ENCODE results near the gene RAB40C. TPM values are rescaled to one million over a fixed set of nuclear protein-coding genes. Genes with fewer than 3 reads are reported as not detected.

RAB40C gene
- total RNA-seq, 1 donor from 2014 or later = 6.0 TPM

GRCh38 chr16:616733-617586 is 27.1 kb downstream of the RAB40C start:
- H3K27ac ChIP-seq = no peak overlapping the region
- no peaks in the 10 kb centered on the region for H3K36me3 ChIP-seq
- DNase-seq (ENCODE audit: low spot score) = no peak
- H3K4me3 ChIP-seq = no peak overlapping the region
- no peak overlapping the region for H3K4me2 ChIP-seq
- peaks cover 14% of the 10 kb centered on the region for H3K4me1 Mint-ChIP-seq
- H3K4me1 ChIP-seq = no peaks in the 10 kb centered on the region
- no peak for TF ChIP-seq EZH2phosphoT487 (IDR thresholded peaks at IDR 0.05)
- no peak for TF ChIP-seq EZH2 (IDR thresholded peaks at IDR 0.05)
- no peak for TF ChIP-seq CTCF (IDR thresholded peaks at IDR 0.05)
- no peaks in the 10 kb centered on the region for H3K9me3 ChIP-seq (ENCODE audit: low read depth)
- H3K27me3 Mint-ChIP-seq (ENCODE audit: insufficient read depth, low read depth) = peaks cover 13% of the 10 kb centered on the region
- peaks cover 1% of the 10 kb centered on the region for H3F3A ChIP-seq (ENCODE audit: low read depth)
- H3K27me3 ChIP-seq = no peaks in the 10 kb centered on the region
- H2AFZ ChIP-seq (replicated peaks) = no peak overlapping the region
- H3K36me3 Mint-ChIP-seq = peaks cover 16% of the 10 kb centered on the region
- H3K9me3 Mint-ChIP-seq = peaks cover 9% of the 10 kb centered on the region
- no peak overlapping the region for H3K27ac Mint-ChIP-seq
- no peak overlapping the region for H3K9ac ChIP-seq
- H3K79me2 ChIP-seq (ENCODE audit: low read depth) = no peaks in the 10 kb centered on the region
- H4K20me1 ChIP-seq (ENCODE audit: low read depth) = peaks cover 11% of the 10 kb centered on the region
- no peak overlapping the region for H3K4me3 Mint-ChIP-seq

- Histone ChIP-seq H4K20me1 (ENCODE audit: low read depth) (peaks cover 13% of the 10 kb centered on the region), H3K27me3 (no peaks in the 10 kb centered on the region), H3K4me1 (no peaks in the 10 kb centered on the region), H2AFZ (replicated peaks) (no peak overlapping the region), H3K4me2 (no peak overlapping the region), H3K27ac (no peak overlapping the region), H3K4me3 (no peak overlapping the region), H3K79me2 (ENCODE audit: low read depth) (no peaks in the 10 kb centered on the region), H3F3A (ENCODE audit: low read depth) (peaks cover 5% of the 10 kb centered on the region), H3K9ac (no peak overlapping the region), H3K36me3 (no peaks in the 10 kb centered on the region), H3K9me3 (ENCODE audit: low read depth) (no peaks in the 10 kb centered on the region)
- peaks cover 9% of the 10 kb centered on the region for H3K9me3 Mint-ChIP-seq
- H3K36me3 Mint-ChIP-seq = peaks cover 16% of the 10 kb centered on the region
- peaks cover 15% of the 10 kb centered on the region for H3K4me1 Mint-ChIP-seq
- H3K4me3 Mint-ChIP-seq = no peak overlapping the region
- TF ChIP-seq CTCF (IDR thresholded peaks at IDR 0.05) (no peak), EZH2 (IDR thresholded peaks at IDR 0.05) (no peak), EZH2phosphoT487 (IDR thresholded peaks at IDR 0.05) (no peak)
- peaks cover 13% of the 10 kb centered on the region for H3K27me3 Mint-ChIP-seq (ENCODE audit: insufficient read depth, low read depth)
- DNase-seq (ENCODE audit: low spot score) = no peak
- H3K27ac Mint-ChIP-seq = no peak overlapping the region
Observed at GRCh38 chr16:617855-618254, 28.0 kb downstream of the RAB40C start.

GRCh38 chr16:619476-620100 is 29.7 kb downstream of the RAB40C start:
- Mint-ChIP-seq H3K36me3 (peaks cover 8% of the 10 kb centered on the region), H3K27ac (no peak overlapping the region), H3K9me3 (no peaks in the 10 kb centered on the region), H3K27me3 (ENCODE audit: insufficient read depth, low read depth) (peaks cover 7% of the 10 kb centered on the region), H3K4me1 (peaks cover 21% of the 10 kb centered on the region), H3K4me3 (no peak overlapping the region)
- Histone ChIP-seq H3K9ac (no peak overlapping the region), H3K9me3 (ENCODE audit: low read depth) (no peaks in the 10 kb centered on the region), H3K79me2 (ENCODE audit: low read depth) (no peaks in the 10 kb centered on the region), H3K4me3 (no peak overlapping the region), H3F3A (ENCODE audit: low read depth) (peaks cover 5% of the 10 kb centered on the region), H3K4me1 (no peaks in the 10 kb centered on the region), H3K4me2 (no peak overlapping the region), H3K27me3 (no peaks in the 10 kb centered on the region), H4K20me1 (ENCODE audit: low read depth) (peaks cover 13% of the 10 kb centered on the region), H2AFZ (replicated peaks) (no peak overlapping the region), H3K27ac (no peak overlapping the region), H3K36me3 (no peaks in the 10 kb centered on the region)
- no peak for DNase-seq (ENCODE audit: low spot score)
- TF ChIP-seq EZH2phosphoT487 (IDR thresholded peaks at IDR 0.05) (no peak), EZH2 (IDR thresholded peaks at IDR 0.05) (no peak), CTCF (IDR thresholded peaks at IDR 0.05) (no peak)

Measured in neural progenitor cell (in vitro differentiated cells).